IPS-NIHi11 (cell line): ENCODE results near the gene BTBD6.
"Not testable (repeated sequence)": the region's sequence is repeated elsewhere in the genome, so short reads cannot be mapped to it uniquely, and the experiment has no call there.

Experiments
- DNase-seq: peaks from one replicate; pipeline ENCODE4 v3.0.0; 2012; ENCODE audit warnings: mixed read lengths, low spot score

Gene BTBD6

GRCh38 chr14:105294142-105294597 is 45.8 kb downstream of the BTBD6 start:
- no peak for DNase-seq

- not testable (repeated sequence) for DNase-seq
Measured at GRCh38 chr14:105297311-105297710, 49.0 kb downstream of the BTBD6 start.

- no peak for DNase-seq
Measured at GRCh38 chr14:105299654-105300541, 51.6 kb downstream of the BTBD6 start.
